Measurements from ENCODE around the gene PTBP1. TPM values are rescaled to one million over a fixed set of nuclear protein-coding genes. Genes with fewer than 3 reads are reported as not detected.

Gene PTBP1
- total and polyA plus RNA-seq, 2 of the 13 experiments (the other 11 are each of a cell fraction or from before 2014, with no cell fraction given) = 195 to 288 TPM

DNA sequence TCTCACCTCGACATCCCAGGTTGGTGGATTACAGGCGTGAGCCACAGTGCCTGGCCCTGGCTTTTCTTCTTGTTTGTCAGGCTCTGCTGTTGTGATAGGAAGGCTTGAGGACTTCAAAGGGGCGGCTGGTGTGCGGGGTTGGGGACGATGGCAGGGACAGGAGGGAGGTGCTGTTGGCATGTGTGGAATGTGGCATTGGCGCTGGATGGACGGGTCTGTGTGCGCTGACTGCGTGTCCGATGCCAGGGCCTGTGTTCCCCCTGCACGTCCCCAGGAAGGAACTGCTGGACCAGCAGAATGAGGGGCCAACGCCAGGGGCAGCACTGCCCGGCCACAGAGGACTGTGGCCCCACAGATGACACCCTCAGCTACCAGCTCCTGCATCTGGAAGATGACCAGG is 12.7 kb upstream of the PTBP1 start (continued):
- TF ChIP-seq, protein P1, sequence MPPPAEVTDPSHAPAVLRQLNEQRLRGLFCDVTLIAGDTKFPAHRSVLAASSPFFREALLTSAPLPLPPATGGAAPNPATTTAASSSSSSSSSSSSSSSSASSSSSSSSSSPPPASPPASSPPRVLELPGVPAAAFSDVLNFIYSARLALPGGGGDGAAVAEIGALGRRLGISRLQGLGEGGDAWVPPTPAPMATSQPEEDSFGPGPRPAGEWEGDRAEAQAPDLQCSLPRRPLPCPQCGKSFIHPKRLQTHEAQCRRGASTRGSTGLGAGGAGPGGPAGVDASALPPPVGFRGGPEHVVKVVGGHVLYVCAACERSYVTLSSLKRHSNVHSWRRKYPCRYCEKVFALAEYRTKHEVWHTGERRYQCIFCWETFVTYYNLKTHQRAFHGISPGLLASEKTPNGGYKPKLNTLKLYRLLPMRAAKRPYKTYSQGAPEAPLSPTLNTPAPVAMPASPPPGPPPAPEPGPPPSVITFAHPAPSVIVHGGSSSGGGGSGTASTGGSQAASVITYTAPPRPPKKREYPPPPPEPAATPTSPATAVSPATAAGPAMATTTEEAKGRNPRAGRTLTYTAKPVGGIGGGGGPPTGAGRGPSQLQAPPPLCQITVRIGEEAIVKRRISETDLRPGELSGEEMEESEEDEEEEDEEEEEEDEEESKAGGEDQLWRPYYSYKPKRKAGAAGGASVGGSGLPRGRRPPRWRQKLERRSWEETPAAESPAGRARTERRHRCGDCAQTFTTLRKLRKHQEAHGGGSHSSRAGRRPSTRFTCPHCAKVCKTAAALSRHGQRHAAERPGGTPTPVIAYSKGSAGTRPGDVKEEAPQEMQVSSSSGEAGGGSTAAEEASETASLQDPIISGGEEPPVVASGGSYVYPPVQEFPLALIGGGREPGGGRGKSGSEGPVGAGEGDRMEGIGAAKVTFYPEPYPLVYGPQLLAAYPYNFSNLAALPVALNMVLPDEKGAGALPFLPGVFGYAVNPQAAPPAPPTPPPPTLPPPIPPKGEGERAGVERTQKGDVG (CRISPR knock-in tag; IDR thresholded peaks at IDR 0.05; ENCODE audit: borderline replicate concordance) = no peak
- TF ChIP-seq POLR2AphosphoS5 (IDR thresholded peaks at IDR 0.05; ENCODE audit: low read depth, low read length) = no peak
- TF ChIP-seq, protein P2, sequence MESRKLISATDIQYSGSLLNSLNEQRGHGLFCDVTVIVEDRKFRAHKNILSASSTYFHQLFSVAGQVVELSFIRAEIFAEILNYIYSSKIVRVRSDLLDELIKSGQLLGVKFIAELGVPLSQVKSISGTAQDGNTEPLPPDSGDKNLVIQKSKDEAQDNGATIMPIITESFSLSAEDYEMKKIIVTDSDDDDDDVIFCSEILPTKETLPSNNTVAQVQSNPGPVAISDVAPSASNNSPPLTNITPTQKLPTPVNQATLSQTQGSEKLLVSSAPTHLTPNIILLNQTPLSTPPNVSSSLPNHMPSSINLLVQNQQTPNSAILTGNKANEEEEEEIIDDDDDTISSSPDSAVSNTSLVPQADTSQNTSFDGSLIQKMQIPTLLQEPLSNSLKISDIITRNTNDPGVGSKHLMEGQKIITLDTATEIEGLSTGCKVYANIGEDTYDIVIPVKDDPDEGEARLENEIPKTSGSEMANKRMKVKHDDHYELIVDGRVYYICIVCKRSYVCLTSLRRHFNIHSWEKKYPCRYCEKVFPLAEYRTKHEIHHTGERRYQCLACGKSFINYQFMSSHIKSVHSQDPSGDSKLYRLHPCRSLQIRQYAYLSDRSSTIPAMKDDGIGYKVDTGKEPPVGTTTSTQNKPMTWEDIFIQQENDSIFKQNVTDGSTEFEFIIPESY (CRISPR knock-in tag; IDR thresholded peaks at IDR 0.05) = peak; percentile 25; the same call in 1 of the 2 replicates

DNA sequence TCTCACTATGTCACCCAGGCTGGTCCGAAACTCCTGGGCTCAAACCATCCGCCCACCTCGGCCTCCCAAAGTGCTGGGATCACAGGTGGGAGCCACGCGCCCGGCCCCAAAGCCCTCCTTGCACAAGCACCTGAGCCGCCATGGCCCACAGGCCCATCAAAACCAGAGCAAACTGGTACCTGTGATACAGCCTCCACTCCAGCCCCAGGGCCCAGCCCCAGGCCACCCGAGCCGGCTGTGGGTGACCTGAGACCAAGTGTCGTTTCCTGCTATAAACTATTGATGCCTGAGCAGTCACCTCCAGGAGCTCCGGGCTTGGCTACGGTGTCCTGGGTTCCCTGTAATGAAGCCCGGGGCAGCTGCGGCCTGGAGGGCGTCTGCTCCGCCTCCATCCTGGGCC is 9.7 kb upstream of the PTBP1 start:
- H3K9ac ChIP-seq (ENCODE audit: insufficient read depth, low read depth, low read length) = no peak overlapping the region
- WGBS (ENCODE audit: low lambda C conversion rate) = 90% methylated on average over 15 of the region's 16 CpGs
- no peak for ATAC-seq
- H3K4me2 ChIP-seq (ENCODE audit: low read depth, low read length) = no peak overlapping the region
- BruUV-seq (replicated peaks) = no TSS peak
- no peak overlapping the region for H2AFZ ChIP-seq (ENCODE audit: low read length)
- intact Hi-C loops (cut with micrococcal nuclease; ENCODE audit: unreplicated experiment) (loop anchor here (10.0 kb wide), 1 partner anchor 207 kb away; no protein-coding TSS in a partner anchor), in situ Hi-C loops (cut with HindIII; ENCODE audit: extremely low pct_ligation_motif_present, low pct_unique_long_range_greater_than_20kb) (no loop called here)
- H3K27me3 ChIP-seq (ENCODE audit: control insufficient read depth in 1 of 2, insufficient read depth in 2 of 2, low read length in 2 of 2) = no peaks in the 10 kb centered on the region
- no peaks in the 10 kb centered on the region for H4K20me1 ChIP-seq (ENCODE audit: insufficient read depth, low read length)
- no peak overlapping the region for H3K4me3 ChIP-seq (replicated peaks in 1 of 3; ENCODE audit: insufficient read depth in 1 of 3, low read depth in 2 of 3, low read length in 3 of 3)
- H3K79me2 ChIP-seq (ENCODE audit: insufficient read depth, low read length) = peaks cover 5% of the 10 kb centered on the region
- ChIA-PET CTCF (ENCODE audit: low intra/inter-chr PET ratio, low total read pairs) (no interaction called here), POLR2A (no interaction called here)
- DNase-seq (ENCODE audit: low spot score) = no peak
- no peak for FAIRE-seq
- H3K36me3 ChIP-seq (replicated peaks in 1 of 2; ENCODE audit: control insufficient read depth in 1 of 2, insufficient read depth in 2 of 2, low read length in 2 of 2) = no peaks in the 10 kb centered on the region
- no peaks in the 10 kb centered on the region for H3K9me3 ChIP-seq (ENCODE audit: low read length)
- peaks cover 63% of the 10 kb centered on the region for H3K4me1 ChIP-seq (ENCODE audit: insufficient read depth, low read length)
- no peak overlapping the region for H3K27ac ChIP-seq (ENCODE audit: extremely low read length, insufficient read depth, low read length)
- no peak for TF ChIP-seq ZNF703 (CRISPR knock-in tag; IDR thresholded peaks at IDR 0.05; ENCODE audit: borderline replicate concordance)
- TF ChIP-seq, protein P3, sequence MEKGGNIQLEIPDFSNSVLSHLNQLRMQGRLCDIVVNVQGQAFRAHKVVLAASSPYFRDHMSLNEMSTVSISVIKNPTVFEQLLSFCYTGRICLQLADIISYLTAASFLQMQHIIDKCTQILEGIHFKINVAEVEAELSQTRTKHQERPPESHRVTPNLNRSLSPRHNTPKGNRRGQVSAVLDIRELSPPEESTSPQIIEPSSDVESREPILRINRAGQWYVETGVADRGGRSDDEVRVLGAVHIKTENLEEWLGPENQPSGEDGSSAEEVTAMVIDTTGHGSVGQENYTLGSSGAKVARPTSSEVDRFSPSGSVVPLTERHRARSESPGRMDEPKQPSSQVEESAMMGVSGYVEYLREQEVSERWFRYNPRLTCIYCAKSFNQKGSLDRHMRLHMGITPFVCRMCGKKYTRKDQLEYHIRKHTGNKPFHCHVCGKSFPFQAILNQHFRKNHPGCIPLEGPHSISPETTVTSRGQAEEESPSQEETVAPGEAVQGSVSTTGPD (CRISPR knock-in tag; IDR thresholded peaks at IDR 0.05) = no peak
- TF ChIP-seq, protein P4, sequence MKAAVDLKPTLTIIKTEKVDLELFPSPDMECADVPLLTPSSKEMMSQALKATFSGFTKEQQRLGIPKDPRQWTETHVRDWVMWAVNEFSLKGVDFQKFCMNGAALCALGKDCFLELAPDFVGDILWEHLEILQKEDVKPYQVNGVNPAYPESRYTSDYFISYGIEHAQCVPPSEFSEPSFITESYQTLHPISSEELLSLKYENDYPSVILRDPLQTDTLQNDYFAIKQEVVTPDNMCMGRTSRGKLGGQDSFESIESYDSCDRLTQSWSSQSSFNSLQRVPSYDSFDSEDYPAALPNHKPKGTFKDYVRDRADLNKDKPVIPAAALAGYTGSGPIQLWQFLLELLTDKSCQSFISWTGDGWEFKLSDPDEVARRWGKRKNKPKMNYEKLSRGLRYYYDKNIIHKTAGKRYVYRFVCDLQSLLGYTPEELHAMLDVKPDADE (CRISPR knock-in tag; IDR thresholded peaks at IDR 0.05) = no peak
- TF ChIP-seq, protein P5, sequence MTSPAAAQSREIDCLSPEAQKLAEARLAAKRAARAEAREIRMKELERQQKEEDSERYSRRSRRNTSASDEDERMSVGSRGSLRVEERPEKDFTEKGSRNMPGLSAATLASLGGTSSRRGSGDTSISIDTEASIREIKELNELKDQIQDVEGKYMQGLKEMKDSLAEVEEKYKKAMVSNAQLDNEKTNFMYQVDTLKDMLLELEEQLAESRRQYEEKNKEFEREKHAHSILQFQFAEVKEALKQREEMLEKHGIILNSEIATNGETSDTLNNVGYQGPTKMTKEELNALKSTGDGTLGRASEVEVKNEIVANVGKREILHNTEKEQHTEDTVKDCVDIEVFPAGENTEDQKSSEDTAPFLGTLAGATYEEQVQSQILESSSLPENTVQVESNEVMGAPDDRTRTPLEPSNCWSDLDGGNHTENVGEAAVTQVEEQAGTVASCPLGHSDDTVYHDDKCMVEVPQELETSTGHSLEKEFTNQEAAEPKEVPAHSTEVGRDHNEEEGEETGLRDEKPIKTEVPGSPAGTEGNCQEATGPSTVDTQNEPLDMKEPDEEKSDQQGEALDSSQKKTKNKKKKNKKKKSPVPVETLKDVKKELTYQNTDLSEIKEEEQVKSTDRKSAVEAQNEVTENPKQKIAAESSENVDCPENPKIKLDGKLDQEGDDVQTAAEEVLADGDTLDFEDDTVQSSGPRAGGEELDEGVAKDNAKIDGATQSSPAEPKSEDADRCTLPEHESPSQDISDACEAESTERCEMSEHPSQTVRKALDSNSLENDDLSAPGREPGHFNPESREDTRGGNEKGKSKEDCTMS (CRISPR knock-in tag; conservative IDR thresholded peaks at IDR 0.05) = no peak
- no peak for TF ChIP-seq ZNF772 (CRISPR knock-in tag; IDR thresholded peaks at IDR 0.05)
- no peak for TF ChIP-seq ATF7-NPFF (CRISPR knock-in tag; IDR thresholded peaks at IDR 0.05; ENCODE audit: low read depth)
- TF ChIP-seq, protein P6, sequence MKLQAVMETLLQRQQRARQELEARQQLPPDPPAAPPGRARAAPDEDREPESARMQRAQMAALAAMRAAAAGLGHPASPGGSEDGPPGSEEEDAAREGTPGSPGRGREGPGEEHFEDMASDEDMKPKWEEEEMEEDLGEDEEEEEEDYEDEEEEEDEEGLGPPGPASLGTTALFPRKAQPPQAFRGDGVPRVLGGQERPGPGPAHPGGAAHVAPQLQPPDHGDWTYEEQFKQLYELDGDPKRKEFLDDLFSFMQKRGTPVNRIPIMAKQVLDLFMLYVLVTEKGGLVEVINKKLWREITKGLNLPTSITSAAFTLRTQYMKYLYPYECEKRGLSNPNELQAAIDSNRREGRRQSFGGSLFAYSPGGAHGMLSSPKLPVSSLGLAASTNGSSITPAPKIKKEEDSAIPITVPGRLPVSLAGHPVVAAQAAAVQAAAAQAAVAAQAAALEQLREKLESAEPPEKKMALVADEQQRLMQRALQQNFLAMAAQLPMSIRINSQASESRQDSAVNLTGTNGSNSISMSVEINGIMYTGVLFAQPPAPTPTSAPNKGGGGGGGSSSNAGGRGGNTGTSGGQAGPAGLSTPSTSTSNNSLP (IDR thresholded peaks at IDR 0.05; ENCODE audit: low read depth, low read length) = no peak
